ENCODE measurements around the gene NPIPA5.
"Not testable (repeated sequence)": the region's sequence is repeated elsewhere in the genome, so short reads cannot be mapped to it uniquely, and the experiment has no call there.

Gene NPIPA5

DNA sequence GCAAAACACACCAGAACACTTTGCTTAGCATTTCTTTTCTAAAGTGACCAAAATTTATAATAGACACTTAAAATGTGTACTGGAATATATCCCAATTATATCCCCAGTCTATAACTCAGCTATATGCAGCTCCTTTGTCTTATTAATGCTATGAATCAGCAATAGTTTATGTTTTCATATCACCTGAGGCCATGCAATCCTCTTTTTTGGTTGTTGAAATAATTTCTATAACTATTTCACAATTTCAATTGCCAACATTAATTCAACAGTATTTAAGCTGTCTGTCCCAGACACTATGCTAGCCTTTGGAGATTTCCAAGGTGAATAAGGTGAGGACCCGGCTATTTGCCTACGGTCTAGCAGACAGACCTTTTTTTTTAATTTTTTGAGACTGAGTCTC lies 39.1 kb upstream of the NPIPA5 start:
- POLR2A ChIA-PET = no interaction called here
- TF ChIP-seq LEF1 (IDR thresholded peaks at IDR 0.05; ENCODE audit: borderline replicate concordance) = no peak
- TF ChIP-seq L3MBTL2 (conservative IDR thresholded peaks at IDR 0.05) = no peak
- TF ChIP-seq FOXM1 (IDR thresholded peaks at IDR 0.05; ENCODE audit: borderline replicate concordance) = no peak
- TF ChIP-seq SP1 (IDR thresholded peaks at IDR 0.05) = no peak
- TF ChIP-seq CTBP1 (IDR thresholded peaks at IDR 0.05; ENCODE audit: borderline replicate concordance) = no peak
- TF ChIP-seq ELF4 (IDR thresholded peaks at IDR 0.05) = no peak
- TF ChIP-seq HDGF (IDR thresholded peaks at IDR 0.05; ENCODE audit: borderline replicate concordance) = no peak
- no peak for TF ChIP-seq SUZ12 (IDR thresholded peaks at IDR 0.05)
- TF ChIP-seq BHLHE40 (IDR thresholded peaks at IDR 0.05; ENCODE audit: borderline replicate concordance) = no peak
- TF ChIP-seq, protein P1, sequence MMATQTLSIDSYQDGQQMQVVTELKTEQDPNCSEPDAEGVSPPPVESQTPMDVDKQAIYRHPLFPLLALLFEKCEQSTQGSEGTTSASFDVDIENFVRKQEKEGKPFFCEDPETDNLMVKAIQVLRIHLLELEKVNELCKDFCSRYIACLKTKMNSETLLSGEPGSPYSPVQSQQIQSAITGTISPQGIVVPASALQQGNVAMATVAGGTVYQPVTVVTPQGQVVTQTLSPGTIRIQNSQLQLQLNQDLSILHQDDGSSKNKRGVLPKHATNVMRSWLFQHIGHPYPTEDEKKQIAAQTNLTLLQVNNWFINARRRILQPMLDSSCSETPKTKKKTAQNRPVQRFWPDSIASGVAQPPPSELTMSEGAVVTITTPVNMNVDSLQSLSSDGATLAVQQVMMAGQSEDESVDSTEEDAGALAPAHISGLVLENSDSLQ (IDR thresholded peaks at IDR 0.05) = no peak
- no peak for TF ChIP-seq FOXK2 (IDR thresholded peaks at IDR 0.05)
- TF ChIP-seq TARDBP (IDR thresholded peaks at IDR 0.05) = no peak
- TF ChIP-seq NFRKB (IDR thresholded peaks at IDR 0.05) = no peak
- no peak for TF ChIP-seq FOXA1 (IDR thresholded peaks at IDR 0.05)
- no peak for DNase-seq (ENCODE audit: extremely low spot score)
- CTCF ChIA-PET = no interaction called here

DNA sequence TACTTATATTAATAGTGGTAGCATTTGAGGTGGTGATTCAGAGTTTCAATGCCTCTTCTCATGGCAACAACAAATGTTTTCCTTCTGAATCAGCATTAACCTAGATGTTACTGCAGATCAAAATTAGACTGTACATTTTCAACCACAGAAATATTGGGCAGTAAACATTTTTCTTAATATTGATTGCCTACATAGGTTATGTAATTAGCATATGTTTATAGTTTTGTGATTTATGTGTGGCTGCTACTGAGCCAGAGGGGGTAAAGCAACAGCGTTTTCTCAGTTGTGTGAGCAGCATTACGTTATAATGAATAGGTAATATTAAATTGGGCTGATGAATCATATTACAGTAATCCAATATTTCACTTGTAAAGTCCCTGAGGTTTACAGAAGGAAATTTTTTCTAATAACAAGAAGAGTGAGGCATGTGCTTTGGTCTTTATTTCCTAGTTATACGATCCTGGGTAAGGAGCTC lies 37.5 kb upstream of the NPIPA5 start:
- no peak for TF ChIP-seq FOXA1 (IDR thresholded peaks at IDR 0.05)
- TF ChIP-seq CTBP1 (IDR thresholded peaks at IDR 0.05; ENCODE audit: borderline replicate concordance) = no peak
- TF ChIP-seq L3MBTL2 (conservative IDR thresholded peaks at IDR 0.05) = no peak
- TF ChIP-seq, protein P1 (IDR thresholded peaks at IDR 0.05) = no peak
- TF ChIP-seq NFRKB (IDR thresholded peaks at IDR 0.05) = no peak
- TF ChIP-seq BHLHE40 (IDR thresholded peaks at IDR 0.05; ENCODE audit: borderline replicate concordance) = no peak
- TF ChIP-seq ZNF384 (IDR thresholded peaks at IDR 0.05) = no peak
- TF ChIP-seq HDGF (IDR thresholded peaks at IDR 0.05; ENCODE audit: borderline replicate concordance) = no peak
- no peak for TF ChIP-seq LEF1 (IDR thresholded peaks at IDR 0.05; ENCODE audit: borderline replicate concordance)
- no peak for TF ChIP-seq FOXK2 (IDR thresholded peaks at IDR 0.05)
- TF ChIP-seq SP1 (IDR thresholded peaks at IDR 0.05) = no peak
- no peak for TF ChIP-seq TARDBP (IDR thresholded peaks at IDR 0.05)
- ChIA-PET CTCF (no interaction called here), POLR2A (no interaction called here)
- DNase-seq (ENCODE audit: extremely low spot score) = no peak

DNA sequence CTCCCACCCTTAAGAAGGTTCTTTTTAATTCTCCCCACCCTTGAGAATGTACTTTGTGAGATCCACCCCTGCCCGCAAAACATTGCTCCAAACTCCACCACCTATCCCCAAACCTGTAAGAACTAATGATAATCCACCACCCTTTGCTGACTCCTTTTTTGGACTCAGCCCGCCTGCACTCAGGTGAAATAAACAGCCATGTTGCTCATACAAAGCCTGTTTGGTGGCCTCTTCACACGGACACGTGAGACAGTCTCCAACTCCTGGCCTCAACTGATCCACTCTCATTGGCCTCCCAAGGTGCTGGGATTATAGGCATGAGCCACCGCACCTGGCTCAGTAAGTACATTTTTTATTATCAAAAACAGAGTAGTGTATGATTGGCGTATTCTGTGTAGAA lies 31.4 kb upstream of the NPIPA5 start:
- CTCF ChIA-PET; DNase-seq (ENCODE audit: extremely low spot score); POLR2A ChIA-PET: not testable (repeated sequence)

DNA sequence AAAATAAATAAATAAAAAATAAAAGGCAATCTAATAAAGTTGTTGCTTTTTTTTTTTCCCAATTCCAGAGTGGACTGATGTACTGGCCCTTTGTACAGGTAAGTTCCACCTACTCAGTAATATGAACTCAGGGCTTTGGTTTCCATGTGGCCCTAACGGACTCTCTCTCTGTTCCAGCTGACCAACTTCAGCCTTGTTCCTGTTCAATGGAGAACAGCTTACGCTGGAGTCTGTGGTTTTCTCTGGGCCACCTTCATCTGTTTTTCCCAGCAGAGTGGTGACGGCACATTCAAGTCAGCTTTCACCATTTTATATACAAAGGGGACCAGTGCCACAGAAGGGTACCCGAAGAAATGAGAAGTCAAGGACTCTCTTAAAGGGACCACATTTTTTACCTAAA lies 29.7 kb upstream of the NPIPA5 start:
- CTCF ChIA-PET = interaction anchor here (0.6 kb wide), 1 partner anchor 102 kb away, joined by 4 read pairs; no protein-coding TSS in a partner anchor
- POLR2A ChIA-PET; DNase-seq (ENCODE audit: extremely low spot score): not testable (repeated sequence)

DNA sequence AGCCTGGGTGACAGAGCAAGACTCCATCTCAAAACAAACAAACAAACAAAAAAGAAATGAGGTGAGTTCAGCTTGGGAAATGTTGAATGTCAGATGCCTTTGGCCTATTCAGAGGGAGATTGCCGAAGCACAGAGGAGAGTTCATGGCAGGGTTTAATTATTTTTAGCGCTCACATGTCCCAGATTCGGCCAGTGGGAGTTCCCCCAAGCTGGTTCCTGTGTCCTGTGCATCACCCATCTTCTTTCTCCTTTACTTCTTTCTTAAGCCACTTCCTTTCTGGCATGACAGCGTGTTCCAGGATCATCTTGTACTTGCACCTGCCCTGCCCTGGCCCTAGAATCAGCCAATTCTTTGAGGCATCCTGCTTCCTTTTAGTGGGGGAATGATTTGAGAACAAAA lies 26.7 kb upstream of the NPIPA5 start:
- ChIA-PET CTCF (no interaction called here), POLR2A (no interaction called here)
- TF ChIP-seq ZNF384 (IDR thresholded peaks at IDR 0.05) (no peak), LEF1 (IDR thresholded peaks at IDR 0.05; ENCODE audit: borderline replicate concordance) (no peak), SUZ12 (IDR thresholded peaks at IDR 0.05) (no peak), CTBP1 (IDR thresholded peaks at IDR 0.05; ENCODE audit: borderline replicate concordance) (no peak), FOXA1 (IDR thresholded peaks at IDR 0.05) (no peak), TARDBP (IDR thresholded peaks at IDR 0.05) (no peak), FOXM1 (IDR thresholded peaks at IDR 0.05; ENCODE audit: borderline replicate concordance) (no peak), ELF4 (IDR thresholded peaks at IDR 0.05) (no peak), BHLHE40 (IDR thresholded peaks at IDR 0.05; ENCODE audit: borderline replicate concordance) (no peak), L3MBTL2 (conservative IDR thresholded peaks at IDR 0.05) (no peak), SP1 (IDR thresholded peaks at IDR 0.05) (no peak), FOXK2 (IDR thresholded peaks at IDR 0.05) (no peak), HDGF (IDR thresholded peaks at IDR 0.05; ENCODE audit: borderline replicate concordance) (no peak), ARNT (IDR thresholded peaks at IDR 0.05) (no peak), NFRKB (IDR thresholded peaks at IDR 0.05) (no peak)
- TF ChIP-seq, protein P1 (IDR thresholded peaks at IDR 0.05) = no peak
- no peak for DNase-seq (ENCODE audit: extremely low spot score)

DNA sequence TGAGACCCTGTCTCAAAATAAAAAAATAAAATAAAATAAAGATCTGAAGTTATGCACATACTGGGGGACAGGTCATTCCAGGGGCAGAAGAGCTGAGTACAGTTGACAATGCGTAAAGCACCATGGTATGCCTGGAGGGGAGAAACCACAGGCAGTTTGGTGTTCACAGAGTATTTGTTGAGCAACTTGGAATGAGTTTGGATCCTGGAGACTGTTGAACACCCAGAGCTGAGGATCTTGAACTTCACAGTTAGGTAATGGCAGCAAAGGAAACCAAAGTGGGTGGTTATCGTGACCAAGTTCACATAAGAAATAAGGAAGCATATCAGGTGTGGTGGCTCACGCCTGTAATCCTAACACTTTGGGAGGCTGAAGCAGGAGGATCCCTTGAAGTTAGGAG lies 26.0 kb upstream of the NPIPA5 start:
- POLR2A ChIA-PET; DNase-seq (ENCODE audit: extremely low spot score); CTCF ChIA-PET: not testable (repeated sequence)

DNA sequence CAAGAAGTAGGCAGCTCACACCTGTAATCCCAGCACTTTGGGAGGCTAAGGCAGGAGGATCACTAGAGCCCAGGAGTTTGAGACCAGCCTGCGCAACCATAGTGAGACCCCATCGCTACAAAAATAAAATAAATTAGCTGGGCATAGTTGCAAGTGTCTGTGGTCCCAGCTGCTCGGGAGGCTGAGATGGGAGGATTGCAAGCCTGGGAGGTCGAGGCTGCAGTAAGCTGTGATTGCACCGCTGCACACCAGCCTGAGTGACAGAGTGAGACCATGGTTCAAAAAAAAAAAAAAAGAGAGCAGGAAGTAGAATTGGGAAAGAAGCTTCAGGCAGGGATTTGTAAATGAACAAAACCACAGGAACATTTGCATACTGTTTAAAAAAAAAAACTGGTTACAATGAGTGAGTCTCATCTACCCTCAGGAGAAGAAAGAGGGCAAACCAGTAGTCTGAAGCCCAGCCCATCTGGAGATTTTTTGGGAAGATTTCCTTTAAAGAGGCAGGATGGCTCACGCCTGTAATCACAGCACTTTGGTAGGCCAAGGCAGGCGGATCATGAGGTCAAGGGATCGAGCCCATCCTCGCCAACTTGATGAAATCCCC lies 25.4 kb upstream of the NPIPA5 start:
- POLR2A ChIA-PET = no interaction called here
- no peak for DNase-seq (ENCODE audit: extremely low spot score)
- CTCF ChIA-PET = no interaction called here
- no peak for TF ChIP-seq ZNF384 (IDR thresholded peaks at IDR 0.05)
- no peak for TF ChIP-seq SUZ12 (IDR thresholded peaks at IDR 0.05)
- TF ChIP-seq, protein P1 (IDR thresholded peaks at IDR 0.05) = no peak
- no peak for TF ChIP-seq L3MBTL2 (conservative IDR thresholded peaks at IDR 0.05)
- no peak for TF ChIP-seq FOXK2 (IDR thresholded peaks at IDR 0.05)
- TF ChIP-seq BHLHE40 (IDR thresholded peaks at IDR 0.05; ENCODE audit: borderline replicate concordance) = no peak
- TF ChIP-seq ARNT (IDR thresholded peaks at IDR 0.05) = no peak
- no peak for TF ChIP-seq HDGF (IDR thresholded peaks at IDR 0.05; ENCODE audit: borderline replicate concordance)
- no peak for TF ChIP-seq ELF4 (IDR thresholded peaks at IDR 0.05)
- no peak for TF ChIP-seq CTBP1 (IDR thresholded peaks at IDR 0.05; ENCODE audit: borderline replicate concordance)
- no peak for TF ChIP-seq NFRKB (IDR thresholded peaks at IDR 0.05)
- TF ChIP-seq LEF1 (IDR thresholded peaks at IDR 0.05; ENCODE audit: borderline replicate concordance) = no peak
- TF ChIP-seq SP1 (IDR thresholded peaks at IDR 0.05) = no peak
- no peak for TF ChIP-seq FOXA1 (IDR thresholded peaks at IDR 0.05)
- no peak for TF ChIP-seq TARDBP (IDR thresholded peaks at IDR 0.05)
- no peak for TF ChIP-seq FOXM1 (IDR thresholded peaks at IDR 0.05; ENCODE audit: borderline replicate concordance)

Measured in HEK293T (cell line).